HUES64 (cell line): ENCODE data around the gene ZMIZ2.

Source experiments
- H3K27ac ChIP-seq: 2 replicates; pipeline ENCODE4 v1.7.0; 2013; ENCODE audit warnings: low read depth, low read length, inconsistent platforms
- H3K27me3 ChIP-seq: 2 replicates; pipeline ENCODE4 v1.6.1; 2013; ENCODE audit warnings: mild to moderate bottlenecking, low read length; ENCODE audit not compliant: insufficient read depth
- H3K36me3 ChIP-seq: 2 replicates; pipeline ENCODE4 v1.6.1; 2013; ENCODE audit warnings: mild to moderate bottlenecking, low read length; ENCODE audit not compliant: insufficient read depth
- H3K4me1 ChIP-seq: 2 replicates; pipeline ENCODE4 v1.6.1; 2013; ENCODE audit warnings: mild to moderate bottlenecking, low read length, moderate library complexity; ENCODE audit not compliant: insufficient read depth
- H3K4me3 ChIP-seq: 2 replicates; pipeline ENCODE4 v1.5.1; 2013; ENCODE audit warnings: mild to moderate bottlenecking, low read length, moderate library complexity
- H3K9ac ChIP-seq: 2 replicates; pipeline ENCODE4 v1.6.1; 2013; ENCODE audit warnings: mild to moderate bottlenecking, low read depth, low read length
- H3K9me3 ChIP-seq: 2 replicates; pipeline ENCODE4 v1.6.1; 2013; ENCODE audit warnings: low read depth, low read length; ENCODE audit not compliant: insufficient read depth
- WGBS: fragments of 150-250, 120-280 bp; methylation state at CpG from one replicate; pipeline ENCODE4 v1.1.7; 2013; ENCODE audit warnings: missing lambda C conversion rate; 5-methylcytosine and 5-hydroxymethylcytosine counted together

The ZMIZ2 gene

GRCh38 chr7:44750424-44750823, 1.8 kb downstream of the ZMIZ2 start:
- 95% methylated on average over 3 of the region's 3 CpGs for WGBS
- no peak overlapping the region for H3K9ac ChIP-seq

GRCh38 chr7:44750921-44751571, 2.4 kb downstream of the ZMIZ2 start:
- H3K9ac ChIP-seq = no peak overlapping the region
- H3K9me3 ChIP-seq = no peaks in the 10 kb centered on the region
- no peak overlapping the region for H3K27ac ChIP-seq
- no peak overlapping the region for H3K4me3 ChIP-seq
- peaks cover 10% of the 10 kb centered on the region for H3K4me1 ChIP-seq
- 61% methylated on average over 6 of the region's 6 CpGs for WGBS
- no peaks in the 10 kb centered on the region for H3K27me3 ChIP-seq
- peaks cover 21% of the 10 kb centered on the region for H3K36me3 ChIP-seq

More at GRCh38 chr7:44750424-44750823, 1.8 kb downstream of the ZMIZ2 start:
- peaks cover 10% of the 10 kb centered on the region for H3K4me1 ChIP-seq
- no peak overlapping the region for H3K4me3 ChIP-seq
- H3K36me3 ChIP-seq = peaks cover 20% of the 10 kb centered on the region
- H3K27me3 ChIP-seq = no peaks in the 10 kb centered on the region
- H3K9me3 ChIP-seq = no peaks in the 10 kb centered on the region
- no peak overlapping the region for H3K27ac ChIP-seq

GRCh38 chr7:44752822-44753221, 4.2 kb downstream of the ZMIZ2 start:
- Histone ChIP-seq H3K27me3 (no peaks in the 10 kb centered on the region), H3K4me3 (no peak overlapping the region), H3K9ac (no peak overlapping the region), H3K9me3 (no peaks in the 10 kb centered on the region), H3K4me1 (peaks cover 7% of the 10 kb centered on the region), H3K27ac (no peak overlapping the region), H3K36me3 (peaks cover 37% of the 10 kb centered on the region)
- 95% methylated on average over 2 of the region's 2 CpGs for WGBS

- Histone ChIP-seq H3K27ac (no peak overlapping the region), H3K9ac (0 out of 2 replicates have a peak overlapping the region, but pooled peaks have one; percentile 7), H3K36me3 (peaks cover 49% of the 10 kb centered on the region), H3K4me1 (no peaks in the 10 kb centered on the region; the same call in 1 of the 2 replicates), H3K9me3 (no peaks in the 10 kb centered on the region), H3K4me3 (no peak overlapping the region), H3K27me3 (no peaks in the 10 kb centered on the region)
- 92% methylated on average over 11 of the region's 11 CpGs for WGBS
Measured at GRCh38 chr7:44754802-44755697, 6.4 kb downstream of the ZMIZ2 start.

GRCh38 chr7:44755698-44756627, 7.3 kb downstream of the ZMIZ2 start:
- no peaks in the 10 kb centered on the region for H3K9me3 ChIP-seq
- no peaks in the 10 kb centered on the region for H3K27me3 ChIP-seq
- H3K27ac ChIP-seq = no peak overlapping the region
- no peak overlapping the region; the same call in 1 of the 2 replicates for H3K9ac ChIP-seq
- WGBS = 94% methylated on average over 17 of the region's 17 CpGs
- no peak overlapping the region for H3K4me3 ChIP-seq
- no peaks in the 10 kb centered on the region; the same call in 1 of the 2 replicates for H3K4me1 ChIP-seq
- peaks cover 49% of the 10 kb centered on the region for H3K36me3 ChIP-seq

- Histone ChIP-seq H3K9ac (no peak overlapping the region), H3K27ac (no peak overlapping the region), H3K27me3 (no peaks in the 10 kb centered on the region), H3K4me3 (no peak overlapping the region), H3K36me3 (peaks cover 55% of the 10 kb centered on the region), H3K4me1 (no peaks in the 10 kb centered on the region; the same call in 1 of the 2 replicates), H3K9me3 (no peaks in the 10 kb centered on the region)
- 96% methylated on average over 12 of the region's 12 CpGs for WGBS
Measured at GRCh38 chr7:44756904-44757303, 8.3 kb downstream of the ZMIZ2 start.

- peaks cover 59% of the 10 kb centered on the region for H3K36me3 ChIP-seq
- H3K9ac ChIP-seq = no peak overlapping the region
- H3K27ac ChIP-seq = no peak overlapping the region
- WGBS = 94% methylated on average over 10 of the region's 10 CpGs
- no peak overlapping the region for H3K4me3 ChIP-seq
- H3K9me3 ChIP-seq = no peaks in the 10 kb centered on the region
- no peaks in the 10 kb centered on the region for H3K27me3 ChIP-seq
- H3K4me1 ChIP-seq = no peaks in the 10 kb centered on the region; the same call in 1 of the 2 replicates
Measured at GRCh38 chr7:44757311-44757710, 8.7 kb downstream of the ZMIZ2 start.

- Histone ChIP-seq H3K4me1 (no peaks in the 10 kb centered on the region; the same call in 1 of the 2 replicates), H3K36me3 (peaks cover 59% of the 10 kb centered on the region), H3K9me3 (no peaks in the 10 kb centered on the region), H3K4me3 (no peak overlapping the region), H3K9ac (no peak overlapping the region), H3K27me3 (no peaks in the 10 kb centered on the region), H3K27ac (no peak overlapping the region)
- WGBS = 93% methylated on average over 7 of the region's 7 CpGs
Measured at GRCh38 chr7:44757739-44758138, 9.1 kb downstream of the ZMIZ2 start.

- H3K9me3 ChIP-seq = no peaks in the 10 kb centered on the region
- H3K27me3 ChIP-seq = no peaks in the 10 kb centered on the region
- no peak overlapping the region for H3K4me3 ChIP-seq
- 92% methylated on average over 9 of the region's 9 CpGs for WGBS
- H3K4me1 ChIP-seq = no peaks in the 10 kb centered on the region
- no peak overlapping the region for H3K9ac ChIP-seq
- H3K36me3 ChIP-seq = peaks cover 72% of the 10 kb centered on the region
- no peak overlapping the region for H3K27ac ChIP-seq
Measured at GRCh38 chr7:44759246-44759645, 10.6 kb downstream of the ZMIZ2 start.

- Histone ChIP-seq H3K36me3 (peaks cover 81% of the 10 kb centered on the region), H3K9ac (no peak overlapping the region), H3K27ac (no peak overlapping the region), H3K4me3 (no peak overlapping the region), H3K27me3 (no peaks in the 10 kb centered on the region), H3K9me3 (no peaks in the 10 kb centered on the region), H3K4me1 (no peaks in the 10 kb centered on the region)
- 96% methylated on average over 18 of the region's 18 CpGs for WGBS
Measured at GRCh38 chr7:44760034-44760580, 11.5 kb downstream of the ZMIZ2 start.
